Stimulated activated CD8-positive, alpha-beta memory T cell treated with anti-CD3 and anti-CD28 coated beads, Interleukin-4, amount 100 ng/mL, for 4 hours (primary cell): Measurements from ENCODE around the gene COBL.

ENCODE experiments used
- DNase-seq, 2 donors: peaks; one replicate each; pipeline ENCODE4 v3.0.0-alpha.2; 2020; ENCODE audit warnings: low read depth in 2 of 2, low spot score in 1 of 2

The COBL gene

GRCh38 chr7:50974240-50974639 lies 342.4 kb downstream of the COBL start:
- no peak for DNase-seq

GRCh38 chr7:50973814-50974213 lies 342.8 kb downstream of the COBL start:
- no peak for DNase-seq

- DNase-seq, result no peak
These were observed 346.5 kb downstream of the COBL start for GRCh38 chr7:50970092-50970491.
